Measurements from ENCODE around the gene PDK3. TPM values are rescaled to one million over a fixed set of nuclear protein-coding genes. Genes with fewer than 3 reads are reported as not detected.

PDK3 gene
- polyA plus RNA-seq, 1 of the 3 experiments (the other 2 are of a cell fraction), result 2.5 TPM

GRCh38 chrX:24547961-24548360, 82.9 kb downstream of the PDK3 start:
- ChIA-PET POLR2A (no interaction called here), CTCF (no interaction called here)
- Histone ChIP-seq H3K27ac (ENCODE audit: low read depth in 2 of 2, low read length in 1 of 2) (no peak overlapping the region), H3K9me3 (no peaks in the 10 kb centered on the region), H3K4me2 (no peak overlapping the region), H3F3A (replicated peaks; ENCODE audit: insufficient read depth) (no peaks in the 10 kb centered on the region), H3K79me2 (ENCODE audit: insufficient read depth) (no peaks in the 10 kb centered on the region), H3K4me1 (ENCODE audit: control insufficient read depth in 1 of 2, insufficient read depth in 2 of 2, low read depth in 1 of 2, low read length in 1 of 2) (no peaks in the 10 kb centered on the region), H3K9me2 (no peaks in the 10 kb centered on the region), H3K36me3 (replicated peaks in 1 of 2; ENCODE audit: control insufficient read depth in 1 of 2, insufficient read depth in 2 of 2, low read length in 1 of 2) (no peaks in the 10 kb centered on the region), H4K20me1 (ENCODE audit: insufficient read depth) (no peaks in the 10 kb centered on the region), H3K27me3 (ENCODE audit: insufficient read depth) (no peaks in the 10 kb centered on the region), H3K9ac (no peak overlapping the region), H3K4me3 (ENCODE audit: low read depth in 2 of 2, low read length in 1 of 2) (no peak overlapping the region), H2AFZ (ENCODE audit: low read depth) (no peak overlapping the region)
- no peak for TF ChIP-seq MEF2A (IDR thresholded peaks at IDR 0.05; ENCODE audit: borderline replicate concordance, low read depth)
- TF ChIP-seq RAD21 (IDR thresholded peaks at IDR 0.05; ENCODE audit: low read length), result no peak
- no peak for TF ChIP-seq TCF12 (IDR thresholded peaks at IDR 0.05)
- TF ChIP-seq FOSL2 (IDR thresholded peaks at IDR 0.05; ENCODE audit: borderline replicate concordance, low read depth), result no peak
- no peak for TF ChIP-seq RXRA (IDR thresholded peaks at IDR 0.05; ENCODE audit: borderline replicate concordance, low read depth)
- TF ChIP-seq USF1 (IDR thresholded peaks at IDR 0.05; ENCODE audit: borderline replicate concordance, low read depth), result no peak
- TF ChIP-seq JUND (IDR thresholded peaks at IDR 0.05), result no peak
- no peak for TF ChIP-seq IRF3 (IDR thresholded peaks at IDR 0.05; ENCODE audit: low read depth, low read length)
- TF ChIP-seq YY1 (IDR thresholded peaks at IDR 0.05; ENCODE audit: low read depth), result no peak
- no peak for TF ChIP-seq NRF1 (IDR thresholded peaks at IDR 0.05; ENCODE audit: low read depth, low read length)
- TF ChIP-seq REST (IDR thresholded peaks at IDR 0.05; ENCODE audit: low read depth, low read length), result no peak
- no peak for TF ChIP-seq USF2 (IDR thresholded peaks at IDR 0.05; ENCODE audit: borderline replicate concordance, low read depth, low read length)
- no peak for TF ChIP-seq PBX3 (IDR thresholded peaks at IDR 0.05)
- TF ChIP-seq POLR2AphosphoS5 (IDR thresholded peaks at IDR 0.05; ENCODE audit: low read depth, low read length), result no peak
- TF ChIP-seq RCOR1 (IDR thresholded peaks at IDR 0.05; ENCODE audit: low read length), result no peak
- no peak for TF ChIP-seq TAF1 (IDR thresholded peaks at IDR 0.05; ENCODE audit: borderline replicate concordance, low read depth, low read length)
- TF ChIP-seq SMC3 (IDR thresholded peaks at IDR 0.05; ENCODE audit: low read depth, low read length), result no peak
- no peak for TF ChIP-seq FOXJ3 (CRISPR knock-in tag; IDR thresholded peaks at IDR 0.05)
- no peak for TF ChIP-seq FOXM1 (IDR thresholded peaks at IDR 0.05; ENCODE audit: low read depth)
- TF ChIP-seq EP300 (IDR thresholded peaks at IDR 0.05; ENCODE audit: borderline replicate concordance in 1 of 2, low read depth in 1 of 2, low read length in 1 of 2), result no peak
- DNase-seq, result no peak
- 51% methylated on average over 1 of the region's 1 CpG for WGBS (ENCODE audit: low lambda C conversion rate)

Measured in SK-N-SH (cell line).